Loucy (cell line): ENCODE results near the gene SH3RF3.

Experiments used
- EZH2phosphoT487 ChIP-seq: fragments of 200-600 bp; IDR thresholded peaks from 2 replicates; pipeline ENCODE4 v1.6.1; 2018; ENCODE audit warnings: antibody characterized with exemption, mild to moderate bottlenecking, moderate library complexity, borderline replicate concordance
- TF ChIP-seq, protein P1 (sequence below): fragments of 200-600 bp; sonication (generic); conservative IDR thresholded peaks from 2 replicates; pipeline ENCODE4 v1.5.1; 2014; ENCODE audit warnings: mild to moderate bottlenecking, antibody characterized with exemption, low read length

GRCh38 chr2:109353806-109354745 is 225.1 kb downstream of the SH3RF3 start:
- TF ChIP-seq, protein P1, sequence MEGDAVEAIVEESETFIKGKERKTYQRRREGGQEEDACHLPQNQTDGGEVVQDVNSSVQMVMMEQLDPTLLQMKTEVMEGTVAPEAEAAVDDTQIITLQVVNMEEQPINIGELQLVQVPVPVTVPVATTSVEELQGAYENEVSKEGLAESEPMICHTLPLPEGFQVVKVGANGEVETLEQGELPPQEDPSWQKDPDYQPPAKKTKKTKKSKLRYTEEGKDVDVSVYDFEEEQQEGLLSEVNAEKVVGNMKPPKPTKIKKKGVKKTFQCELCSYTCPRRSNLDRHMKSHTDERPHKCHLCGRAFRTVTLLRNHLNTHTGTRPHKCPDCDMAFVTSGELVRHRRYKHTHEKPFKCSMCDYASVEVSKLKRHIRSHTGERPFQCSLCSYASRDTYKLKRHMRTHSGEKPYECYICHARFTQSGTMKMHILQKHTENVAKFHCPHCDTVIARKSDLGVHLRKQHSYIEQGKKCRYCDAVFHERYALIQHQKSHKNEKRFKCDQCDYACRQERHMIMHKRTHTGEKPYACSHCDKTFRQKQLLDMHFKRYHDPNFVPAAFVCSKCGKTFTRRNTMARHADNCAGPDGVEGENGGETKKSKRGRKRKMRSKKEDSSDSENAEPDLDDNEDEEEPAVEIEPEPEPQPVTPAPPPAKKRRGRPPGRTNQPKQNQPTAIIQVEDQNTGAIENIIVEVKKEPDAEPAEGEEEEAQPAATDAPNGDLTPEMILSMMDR = no peak
- TF ChIP-seq EZH2phosphoT487 = no peak
